Astrocyte (in vitro differentiated cells and primary cell): Measurements from ENCODE around the gene PTPN1. TPM values are rescaled to one million over a fixed set of nuclear protein-coding genes. Genes with fewer than 3 reads are reported as not detected.

Source experiments
- DNase-seq: peaks from one replicate; pipeline ENCODE4 v3.0.0-alpha.2; 2010; ENCODE audit warnings: low read depth
- FAIRE-seq: peaks from 2 replicates; lab custom pipeline; 2011; peaks lifted over from hg19 to GRCh38; lab: Jason Lieb, UNC
- H2AFZ ChIP-seq: 2 replicates; pipeline ENCODE4 v1.6.0; 2012; ENCODE audit warnings: low read depth, low read length, inconsistent platforms
- H3K27ac ChIP-seq: 2 replicates; pipeline ENCODE4 v1.5.1; 2011; ENCODE audit warnings: low read depth, low read length, inconsistent platforms
- H3K27me3 ChIP-seq: 2 replicates; pipeline ENCODE4 v1.6.0; 2011; ENCODE audit warnings: low read length, inconsistent platforms; ENCODE audit not compliant: insufficient read depth
- H3K36me3 ChIP-seq: 2 replicates; pipeline ENCODE4 v1.5.1; 2011; ENCODE audit warnings: low read length, inconsistent platforms; ENCODE audit not compliant: insufficient read depth
- H3K4me1 ChIP-seq: 2 replicates; pipeline ENCODE4 v1.5.1; 2011; ENCODE audit warnings: low read length, inconsistent platforms; ENCODE audit not compliant: insufficient read depth
- H3K4me2 ChIP-seq: 2 replicates; pipeline ENCODE4 v1.6.0; 2012; ENCODE audit warnings: low read length, inconsistent platforms
- H3K4me3 ChIP-seq: 2 replicates; pipeline ENCODE4 v1.5.1; 2011; ENCODE audit warnings: low read depth, mild to moderate bottlenecking, low read length, inconsistent platforms; ENCODE audit not compliant: insufficient read depth
- H3K79me2 ChIP-seq: 2 replicates; pipeline ENCODE4 v1.6.0; 2012; ENCODE audit warnings: mild to moderate bottlenecking, low read length, inconsistent platforms; ENCODE audit not compliant: insufficient read depth
- H3K9ac ChIP-seq: 2 replicates; pipeline ENCODE4 v1.6.0; 2012; ENCODE audit warnings: mild to moderate bottlenecking, low read length, inconsistent platforms
- H3K9me3 ChIP-seq: 2 replicates; pipeline ENCODE4 v1.5.1; 2012; ENCODE audit warnings: low read depth, mild to moderate bottlenecking, low read length, inconsistent platforms; ENCODE audit not compliant: insufficient read depth
- H4K20me1 ChIP-seq: 2 replicates; pipeline ENCODE4 v1.6.0; 2012; ENCODE audit warnings: low read length, inconsistent platforms; ENCODE audit not compliant: insufficient read depth
- H3K27ac Mint-ChIP-seq: one replicate; pipeline ENCODE4 v1.8.0; 2021; ENCODE audit warnings: mild to moderate bottlenecking, mixed read lengths; ENCODE audit not compliant: unreplicated experiment
- H3K27me3 Mint-ChIP-seq: one replicate; pipeline ENCODE4 v1.8.0; 2021; ENCODE audit warnings: low read depth, mixed read lengths; ENCODE audit not compliant: unreplicated experiment
- H3K36me3 Mint-ChIP-seq: one replicate; pipeline ENCODE4 v1.8.0; 2021; ENCODE audit warnings: low read depth, mixed read lengths; ENCODE audit not compliant: unreplicated experiment
- H3K4me1 Mint-ChIP-seq: one replicate; pipeline ENCODE4 v1.8.0; 2021; ENCODE audit warnings: low read depth, mixed read lengths; ENCODE audit not compliant: unreplicated experiment
- H3K4me3 Mint-ChIP-seq: one replicate; pipeline ENCODE4 v1.8.0; 2021; ENCODE audit warnings: mild to moderate bottlenecking, moderate library complexity, mixed read lengths; ENCODE audit not compliant: unreplicated experiment
- H3K9me3 Mint-ChIP-seq: one replicate; pipeline ENCODE4 v1.8.0; 2021; ENCODE audit warnings: mild to moderate bottlenecking, mixed read lengths; ENCODE audit not compliant: unreplicated experiment
- EZH2 ChIP-seq: IDR thresholded peaks from 2 replicates; pipeline ENCODE4 v1.6.1; 2012; ENCODE audit warnings: mild to moderate bottlenecking, low read length, inconsistent platforms; ENCODE audit not compliant: insufficient read depth
- total RNA-seq: library from RNA; stranded (reverse); gene quantifications from 2 replicates; pipeline ENCODE4 v1.2.1, GENCODE V29; 2021
- TF ChIP-seq, protein P1 (sequence below): IDR thresholded peaks from 2 replicates; pipeline ENCODE4 v1.5.1; 2011; ENCODE audit warnings: low read depth, mild to moderate bottlenecking, inconsistent platforms, low read length, moderate library complexity; ENCODE audit not compliant: insufficient read depth

The PTPN1 gene
- total RNA-seq, 1 donor from 2014 or later, result 64.9 TPM

DNA sequence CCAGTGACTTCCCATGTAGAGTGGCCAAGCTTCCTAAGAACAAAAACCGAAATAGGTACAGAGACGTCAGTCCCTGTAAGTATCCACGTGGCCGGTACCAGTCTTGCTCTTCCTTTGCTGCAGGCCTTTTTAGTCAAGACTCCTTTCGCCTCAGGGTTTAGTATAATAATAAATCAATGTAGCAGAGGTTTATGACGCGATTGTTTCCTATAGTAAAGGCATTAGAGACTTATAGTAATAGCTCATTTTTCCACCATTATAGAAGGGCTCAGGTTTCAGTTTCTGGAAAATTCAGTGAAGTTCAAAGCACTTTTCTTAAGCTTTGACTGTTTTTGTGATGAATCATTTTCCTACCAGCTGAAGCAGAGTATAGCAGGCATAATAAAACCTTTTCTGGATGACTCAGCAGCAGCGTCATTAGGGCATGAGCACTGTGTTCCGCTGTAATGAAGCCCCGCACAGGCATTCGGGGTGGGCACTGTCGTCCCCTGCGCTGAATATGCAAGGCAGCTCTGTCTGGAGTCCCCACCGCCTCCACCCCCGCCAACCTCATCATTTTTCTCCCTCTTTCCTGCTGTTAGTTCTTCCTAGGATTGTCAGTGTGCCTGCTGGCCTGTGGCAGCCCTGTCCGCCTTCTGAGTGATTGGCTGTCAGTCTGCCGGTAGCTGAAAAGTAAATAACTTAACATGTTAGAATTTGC lies 51.3 kb downstream of the PTPN1 start:
- peak overlapping the region; percentile 96 for H3K27ac Mint-ChIP-seq
- Histone ChIP-seq H4K20me1 (peaks cover 12% of the 10 kb centered on the region), H3K36me3 (peaks cover 24% of the 10 kb centered on the region), H3K79me2 (peaks cover 85% of the 10 kb centered on the region), H3K4me1 (peaks cover 30% of the 10 kb centered on the region), H3K4me2 (peak overlapping the region; percentile 77), H3K27ac (peak overlapping the region; percentile 98), H3K4me3 (peak overlapping the region; percentile 38), H3K9me3 (no peaks in the 10 kb centered on the region), H3K9ac (peak overlapping the region; percentile 71), H2AFZ (no peak overlapping the region), H3K27me3 (no peaks in the 10 kb centered on the region)
- FAIRE-seq, result peak; percentile 94
- peak; percentile 98 for DNase-seq
- H3K9me3 Mint-ChIP-seq, result no peaks in the 10 kb centered on the region
- H3K4me3 Mint-ChIP-seq, result no peak overlapping the region
- no peak for TF ChIP-seq EZH2
- TF ChIP-seq, protein P1, sequence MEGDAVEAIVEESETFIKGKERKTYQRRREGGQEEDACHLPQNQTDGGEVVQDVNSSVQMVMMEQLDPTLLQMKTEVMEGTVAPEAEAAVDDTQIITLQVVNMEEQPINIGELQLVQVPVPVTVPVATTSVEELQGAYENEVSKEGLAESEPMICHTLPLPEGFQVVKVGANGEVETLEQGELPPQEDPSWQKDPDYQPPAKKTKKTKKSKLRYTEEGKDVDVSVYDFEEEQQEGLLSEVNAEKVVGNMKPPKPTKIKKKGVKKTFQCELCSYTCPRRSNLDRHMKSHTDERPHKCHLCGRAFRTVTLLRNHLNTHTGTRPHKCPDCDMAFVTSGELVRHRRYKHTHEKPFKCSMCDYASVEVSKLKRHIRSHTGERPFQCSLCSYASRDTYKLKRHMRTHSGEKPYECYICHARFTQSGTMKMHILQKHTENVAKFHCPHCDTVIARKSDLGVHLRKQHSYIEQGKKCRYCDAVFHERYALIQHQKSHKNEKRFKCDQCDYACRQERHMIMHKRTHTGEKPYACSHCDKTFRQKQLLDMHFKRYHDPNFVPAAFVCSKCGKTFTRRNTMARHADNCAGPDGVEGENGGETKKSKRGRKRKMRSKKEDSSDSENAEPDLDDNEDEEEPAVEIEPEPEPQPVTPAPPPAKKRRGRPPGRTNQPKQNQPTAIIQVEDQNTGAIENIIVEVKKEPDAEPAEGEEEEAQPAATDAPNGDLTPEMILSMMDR, result no peak
- peaks cover 64% of the 10 kb centered on the region for H3K4me1 Mint-ChIP-seq
- H3K36me3 Mint-ChIP-seq, result peaks cover 24% of the 10 kb centered on the region
- H3K27me3 Mint-ChIP-seq, result no peaks in the 10 kb centered on the region

DNA sequence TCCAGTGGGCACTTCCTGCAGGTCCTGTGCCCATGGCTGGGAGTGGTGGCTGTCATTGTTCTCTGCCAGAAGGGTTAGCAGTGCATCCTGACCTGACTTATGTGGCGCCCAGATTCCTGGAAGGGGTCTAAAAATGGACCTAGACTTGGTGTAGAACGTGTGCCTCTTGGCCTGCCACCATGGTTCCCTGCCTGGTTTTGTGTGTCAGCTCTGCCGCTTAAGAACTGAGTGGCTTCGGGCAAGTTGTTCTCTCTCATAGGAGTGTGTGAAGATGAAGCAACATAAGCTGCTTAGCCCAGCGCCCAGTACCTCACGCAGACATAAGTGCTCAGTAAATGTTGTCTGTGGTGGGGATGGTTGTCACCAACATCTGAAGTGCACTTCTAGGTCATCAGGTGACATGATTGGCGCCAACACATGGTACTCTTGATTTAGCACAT lies 52.1 kb downstream of the PTPN1 start:
- H3K4me1 Mint-ChIP-seq, result peaks cover 64% of the 10 kb centered on the region
- H3K4me3 Mint-ChIP-seq, result no peak overlapping the region
- peaks cover 27% of the 10 kb centered on the region for H3K36me3 Mint-ChIP-seq
- peak overlapping the region; percentile 96 for H3K27ac Mint-ChIP-seq
- Histone ChIP-seq H3K4me2 (peak overlapping the region; percentile 77), H4K20me1 (peaks cover 18% of the 10 kb centered on the region), H3K9ac (peak overlapping the region; percentile 71), H3K27me3 (no peaks in the 10 kb centered on the region), H3K27ac (peak overlapping the region; percentile 98), H3K9me3 (no peaks in the 10 kb centered on the region), H2AFZ (no peak overlapping the region), H3K79me2 (peaks cover 84% of the 10 kb centered on the region), H3K36me3 (peaks cover 24% of the 10 kb centered on the region), H3K4me3 (peak overlapping the region; percentile 24), H3K4me1 (peaks cover 30% of the 10 kb centered on the region)
- H3K9me3 Mint-ChIP-seq, result no peaks in the 10 kb centered on the region
- FAIRE-seq (no peak), DNase-seq (no peak)
- TF ChIP-seq EZH2, result no peak
- TF ChIP-seq, protein P1, result no peak
- no peaks in the 10 kb centered on the region for H3K27me3 Mint-ChIP-seq
